H9 (cell line): ENCODE data around the gene DYNLT4. TPM values are rescaled to one million over a fixed set of nuclear protein-coding genes. Genes with fewer than 3 reads are reported as not detected.

ENCODE experiments used
- DNase-seq: peaks from one replicate; pipeline ENCODE4 v3.0.0-alpha.2; 2017
- H2AFZ ChIP-seq: one replicate; pipeline ENCODE4 v1.6.1; 2013; ENCODE audit warnings: mild to moderate bottlenecking, low read length, control low read depth, moderate library complexity
- H2AK5ac ChIP-seq: 2 replicates; pipeline ENCODE4 v1.6.1; 2013; ENCODE audit warnings: low read length, control low read depth, mixed read lengths; ENCODE audit not compliant: insufficient read length
- H2BK120ac ChIP-seq: one replicate; pipeline ENCODE4 v1.6.1; 2013; ENCODE audit warnings: low read depth, mild to moderate bottlenecking, low read length, control low read depth, inconsistent platforms; ENCODE audit not compliant: poor library complexity, severe bottlenecking
- H2BK12ac ChIP-seq: 2 replicates; pipeline ENCODE4 v1.6.1; 2013; ENCODE audit warnings: low read length, control low read depth, mixed read lengths, low read depth; ENCODE audit not compliant: insufficient read length
- H2BK15ac ChIP-seq: 2 replicates; pipeline ENCODE4 v1.6.1; 2013; ENCODE audit warnings: low read depth, low read length, control low read depth
- H2BK20ac ChIP-seq: one replicate; pipeline ENCODE4 v1.6.1; 2013; ENCODE audit warnings: low read depth, mild to moderate bottlenecking, low read length, control low read depth, inconsistent platforms; ENCODE audit not compliant: poor library complexity, severe bottlenecking
- H2BK5ac ChIP-seq: 2 replicates; pipeline ENCODE4 v1.6.1; 2013; ENCODE audit warnings: low read length, control low read depth, mixed read lengths; ENCODE audit not compliant: insufficient read length
- H3K14ac ChIP-seq: 2 replicates; pipeline ENCODE4 v1.6.1; 2013; ENCODE audit warnings: low read length, control low read depth; ENCODE audit not compliant: insufficient read depth
- H3K18ac ChIP-seq: 2 replicates; pipeline ENCODE4 v1.6.1; 2013; ENCODE audit warnings: low read depth, mild to moderate bottlenecking, mixed read lengths, low read length, control low read depth; ENCODE audit not compliant: insufficient read length
- H3K23ac ChIP-seq: 2 replicates; pipeline ENCODE4 v1.6.1; 2013; ENCODE audit warnings: low read length, control low read depth, mixed read lengths, low read depth; ENCODE audit not compliant: insufficient read length
- H3K23me2 ChIP-seq: 2 replicates; pipeline ENCODE4 v1.6.1; 2013; ENCODE audit warnings: low read depth, mild to moderate bottlenecking, mixed read lengths, low read length, control low read depth; ENCODE audit not compliant: insufficient read length, poor library complexity, severe bottlenecking
- H3K27ac ChIP-seq: 2 replicates; pipeline ENCODE4 v1.5.1; 2013; ENCODE audit warnings: low read length, control low read depth, mixed read lengths, low read depth; ENCODE audit not compliant: insufficient read length
- H3K27me3 ChIP-seq: 2 replicates; pipeline ENCODE4 v1.6.1; 2013; ENCODE audit warnings: low read length, control low read depth, inconsistent platforms; ENCODE audit not compliant: insufficient read depth
- H3K4ac ChIP-seq: 2 replicates; pipeline ENCODE4 v1.6.1; 2013; ENCODE audit warnings: low read depth, mild to moderate bottlenecking, control low read depth, inconsistent platforms, low read length, moderate library complexity
- H3K4me1 ChIP-seq: 2 replicates; pipeline ENCODE4 v1.6.1; 2013; ENCODE audit warnings: low read length, control low read depth, inconsistent platforms; ENCODE audit not compliant: insufficient read depth
- H3K4me2 ChIP-seq: 2 replicates; pipeline ENCODE4 v1.6.1; 2013; ENCODE audit warnings: low read length, control low read depth, mixed read lengths; ENCODE audit not compliant: insufficient read length, insufficient read depth
- H3K56ac ChIP-seq: 2 replicates; pipeline ENCODE4 v1.6.1; 2013; ENCODE audit warnings: low read depth, mild to moderate bottlenecking, mixed read lengths, low read length, control low read depth; ENCODE audit not compliant: insufficient read length
- H3K79me1 ChIP-seq: 2 replicates; pipeline ENCODE4 v1.6.1; 2013; ENCODE audit warnings: low read depth, mild to moderate bottlenecking, moderate library complexity, low read length, control low read depth, inconsistent platforms; ENCODE audit not compliant: insufficient read depth, poor library complexity, severe bottlenecking
- H3K79me2 ChIP-seq: 2 replicates; pipeline ENCODE4 v1.6.1; 2013; ENCODE audit warnings: low read length, control low read depth, inconsistent platforms; ENCODE audit not compliant: insufficient read depth
- H3K9ac ChIP-seq: 2 replicates; pipeline ENCODE4 v1.6.1; 2013; ENCODE audit warnings: low read length, control low read depth, mixed read lengths; ENCODE audit not compliant: insufficient read length; ENCODE audit errors: extremely low read depth
- H3K9me3 ChIP-seq: one replicate; pipeline ENCODE4 v1.6.1; 2013; ENCODE audit warnings: low read depth, low read length, inconsistent platforms; ENCODE audit not compliant: control insufficient read depth
- H3T11ph ChIP-seq: one replicate; pipeline ENCODE4 v1.6.1; 2013; ENCODE audit warnings: mild to moderate bottlenecking, low read length, control low read depth, inconsistent platforms
- H4K20me1 ChIP-seq: one replicate; pipeline ENCODE4 v1.6.1; 2013; ENCODE audit not compliant: control insufficient read depth, insufficient read length, insufficient read depth
- H4K5ac ChIP-seq: 2 replicates; pipeline ENCODE4 v1.6.1; 2013; ENCODE audit warnings: low read depth, mild to moderate bottlenecking, mixed read lengths, low read length, control low read depth; ENCODE audit not compliant: insufficient read length
- H4K8ac ChIP-seq: replicated peaks from 2 replicates; pipeline ENCODE4 v1.6.1; 2013; ENCODE audit warnings: low read length, control low read depth, mixed read lengths, low read depth; ENCODE audit not compliant: insufficient read length
- H4K91ac ChIP-seq: 2 replicates; pipeline ENCODE4 v1.6.1; 2013; ENCODE audit warnings: low read depth, mild to moderate bottlenecking, moderate library complexity, mixed read lengths, low read length, control low read depth; ENCODE audit not compliant: insufficient read length
- H3K27ac Mint-ChIP-seq, 3 experiments: 2 replicates in 2 of 3; 3 replicates in 1 of 3; pipeline ENCODE4 v1.8.0; 2020 to 2021; ENCODE audit warnings: mixed read lengths in 3 of 3, mild to moderate bottlenecking in 1 of 3, moderate library complexity in 1 of 3
- H3K27me3 Mint-ChIP-seq: 2 replicates; pipeline ENCODE4 v1.8.0; 2021; ENCODE audit warnings: low read depth, mild to moderate bottlenecking, moderate library complexity, mixed read lengths
- H3K36me3 Mint-ChIP-seq, 3 experiments: 2 replicates in 2 of 3; 3 replicates in 1 of 3; pipeline ENCODE4 v1.8.0; 2020 to 2021; ENCODE audit warnings: low read depth in 3 of 3, mixed read lengths in 3 of 3; ENCODE audit not compliant: insufficient read depth in 1 of 3
- H3K4me1 Mint-ChIP-seq, 2 experiments: 2 replicates each; pipeline ENCODE4 v1.8.0; 2020; ENCODE audit warnings: mixed read lengths in 2 of 2
- H3K4me3 Mint-ChIP-seq, 2 experiments: 2 replicates in 1 of 2; 3 replicates in 1 of 2; pipeline ENCODE4 v1.8.0; 2020 to 2021; ENCODE audit warnings: mild to moderate bottlenecking in 2 of 2, mixed read lengths in 2 of 2, moderate library complexity in 1 of 2
- H3K9me3 Mint-ChIP-seq, 2 experiments: 2 replicates in 1 of 2; 3 replicates in 1 of 2; pipeline ENCODE4 v1.8.0; 2020; ENCODE audit warnings: mild to moderate bottlenecking in 2 of 2, mixed read lengths in 2 of 2, moderate library complexity in 1 of 2
- CTCF ChIP-seq: fragments of 200-600 bp; sonication (generic); conservative IDR thresholded peaks from 3 replicates; pipeline ENCODE4 v1.8.0; 2021; ENCODE audit warnings: antibody characterized with exemption, mild to moderate bottlenecking
- WGBS: extraction: QIAGEN DNeasy Blood & Tissue Kit; methylation state at CpG from one replicate; pipeline ENCODE4 v1.1.7; 2013; ENCODE audit warnings: missing lambda C conversion rate, low lambda C conversion rate, mixed read lengths; ENCODE audit not compliant: insufficient read length; ENCODE audit errors: extremely low coverage; 5-methylcytosine and 5-hydroxymethylcytosine counted together
- total RNA-seq: library from RNA; stranded (reverse); gene quantifications from 2 replicates; pipeline ENCODE4 v1.2.1, GENCODE V29; 2021

Gene DYNLT4
- total RNA-seq, 1 experiment from 2014 or later = not detected

GRCh38 chr1:44822981-44823451 lies 15.9 kb upstream of the DYNLT4 start:
- no CpG with 5 or more reads among the region's 15 CpGs for WGBS
- Histone ChIP-seq H3K4me1 (no peaks in the 10 kb centered on the region), H3K4me2 (no peak overlapping the region), H3K79me1 (no peaks in the 10 kb centered on the region), H2BK5ac (no peak overlapping the region), H4K20me1 (no peaks in the 10 kb centered on the region), H3K18ac (no peak overlapping the region), H2BK120ac (no peak overlapping the region), H3K4ac (no peak overlapping the region), H2BK12ac (no peak overlapping the region), H2BK20ac (no peak overlapping the region), H3K14ac (no peak overlapping the region), H3K27ac (no peak overlapping the region), H2AK5ac (no peak overlapping the region), H3T11ph (no peak overlapping the region), H3K9ac (no peak overlapping the region), H3K56ac (no peak overlapping the region), H2AFZ (no peak overlapping the region), H3K23ac (no peak overlapping the region), H3K79me2 (no peaks in the 10 kb centered on the region), H4K8ac (no peak overlapping the region), H3K27me3 (no peaks in the 10 kb centered on the region), H4K5ac (no peak overlapping the region), H4K91ac (no peak overlapping the region), H3K23me2 (peaks cover 8% of the 10 kb centered on the region), H2BK15ac (no peak overlapping the region), H3K9me3 (no peaks in the 10 kb centered on the region)
- H3K9me3 Mint-ChIP-seq = no peaks in the 10 kb centered on the region; a peak in 1 of 5 replicates
- H3K27ac Mint-ChIP-seq = no peak overlapping the region
- H3K4me3 Mint-ChIP-seq = no peak overlapping the region
- peaks cover 20 to 23% of the 10 kb centered on the region in 2 experiments for H3K4me1 Mint-ChIP-seq
- H3K27me3 Mint-ChIP-seq = no peaks in the 10 kb centered on the region; the same call in 1 of the 2 replicates
- no peak for DNase-seq
- no peaks in the 10 kb centered on the region for H3K36me3 Mint-ChIP-seq
- no peak for TF ChIP-seq CTCF
